NCI-H446 (cell line): Measurements from ENCODE around the gene DNAH2.

Experiments
- DNase-seq, 2 experiments: peaks; one replicate each; lab custom pipeline; 2025; lab: John Stamatoyannopoulos, UW

DNAH2 gene

GRCh38 chr17:7716901-7717755 is at the start of gene DNAH2:
Gene DNAH2, plus strand, starts transcription at chr17:7717744. Its CDS starts 1,991 bp downstream, at chr17:7719735.
- DNase-seq = peak; percentile 89 to 91

- DNase-seq = no peak
Observed at GRCh38 chr17:7668482-7668881, 49.1 kb upstream of the DNAH2 start.

GRCh38 chr17:7673239-7673638 is 44.3 kb upstream of the DNAH2 start:
- DNase-seq = no peak

GRCh38 chr17:7674934-7675333 is 42.6 kb upstream of the DNAH2 start:
- no peak for DNase-seq

- no peak for DNase-seq
Observed at GRCh38 chr17:7676533-7676932, 41.0 kb upstream of the DNAH2 start.

- no peak for DNase-seq
Observed at GRCh38 chr17:7677388-7678067, 40.0 kb upstream of the DNAH2 start.

- DNase-seq = no peak
Observed at GRCh38 chr17:7684851-7685532, 32.6 kb upstream of the DNAH2 start.

- peak; percentile 90 to 91 for DNase-seq
Observed at GRCh38 chr17:7685533-7686221, 31.9 kb upstream of the DNAH2 start.

GRCh38 chr17:7686222-7687071 is 31.1 kb upstream of the DNAH2 start:
- DNase-seq = peak; percentile 85 to 90

GRCh38 chr17:7687072-7687907 is 30.3 kb upstream of the DNAH2 start, which contains the start of gene TP53:
Gene TP53, minus strand, starts transcription at chr17:7687490. Its CDS starts 10,896 bp downstream, at chr17:7676594.
- DNase-seq = peak; percentile 91 to 94

- peak; percentile 95 to 98 for DNase-seq
Observed at GRCh38 chr17:7687908-7688807, 29.4 kb upstream of the DNAH2 start, which contains the start of gene WRAP53. Gene WRAP53, plus strand, starts transcription at chr17:7688477. Its CDS starts 172 bp downstream, at chr17:7688649.

- DNase-seq = no peak
Observed at GRCh38 chr17:7688808-7689316, 28.7 kb upstream of the DNAH2 start.

- no peak for DNase-seq
Observed at GRCh38 chr17:7695586-7695985, 22.0 kb upstream of the DNAH2 start.

GRCh38 chr17:7697828-7698588 is 19.5 kb upstream of the DNAH2 start:
- DNase-seq = no peak

GRCh38 chr17:7700510-7700909 is 17.0 kb upstream of the DNAH2 start:
- DNase-seq = no peak

- DNase-seq = no peak
Observed at GRCh38 chr17:7701681-7702080, 15.9 kb upstream of the DNAH2 start.

- DNase-seq = no peak
Observed at GRCh38 chr17:7702776-7703175, 14.8 kb upstream of the DNAH2 start.
